Astrocyte of the spinal cord (primary cell): Measurements from ENCODE around the gene PRG3.
"Not testable (repeated sequence)": the region's sequence is repeated elsewhere in the genome, so short reads cannot be mapped to it uniquely, and the experiment has no call there.

ENCODE experiments used
- DNase-seq: peaks from one replicate; pipeline ENCODE4 v3.0.0; 2011; ENCODE audit warnings: low read depth, low spot score
- H3K4me3 ChIP-seq: 2 replicates; pipeline ENCODE4 v1.5.1; 2011; ENCODE audit warnings: low read depth, mild to moderate bottlenecking, low read length, moderate library complexity
- CTCF ChIP-seq: IDR thresholded peaks from 2 replicates; pipeline ENCODE4 v1.5.1; 2012; ENCODE audit warnings: low read depth, mild to moderate bottlenecking, low read length, inconsistent platforms
- in situ Hi-C: cut with HindIII; loops from 2 replicates; pipeline ENCODE4 v1.10.0; 2017; ENCODE audit warnings: low sequenced_read_pairs

The PRG3 gene

GRCh38 chr11:57370251-57370650 is 10.7 kb downstream of the PRG3 start:
- in situ Hi-C loops = no loop called here
- TF ChIP-seq CTCF = no peak
- H3K4me3 ChIP-seq = no peak overlapping the region
- no peak for DNase-seq

GRCh38 chr11:57368845-57369232 is 12.1 kb downstream of the PRG3 start:
- in situ Hi-C loops = no loop called here
- TF ChIP-seq CTCF = no peak
- no peak for DNase-seq
- H3K4me3 ChIP-seq = no peak overlapping the region

- in situ Hi-C loops = no loop called here
- DNase-seq = no peak
- H3K4me3 ChIP-seq = no peak overlapping the region
- TF ChIP-seq CTCF = no peak
These were observed 12.7 kb downstream of the PRG3 start for GRCh38 chr11:57368106-57368844.

- no peak for TF ChIP-seq CTCF
- in situ Hi-C loops = no loop called here
These were observed 15.9 kb downstream of the PRG3 start for GRCh38 chr11:57364851-57365660.

GRCh38 chr11:57363131-57364080 is 17.5 kb downstream of the PRG3 start:
- DNase-seq = no peak
- no peak overlapping the region for H3K4me3 ChIP-seq
- no peak for TF ChIP-seq CTCF
- in situ Hi-C loops = no loop called here

More at GRCh38 chr11:57364851-57365660, 15.9 kb downstream of the PRG3 start:
- H3K4me3 ChIP-seq = no peak overlapping the region
- DNase-seq = no peak

GRCh38 chr11:57361926-57362325 is 19.0 kb downstream of the PRG3 start:
- no peak for TF ChIP-seq CTCF
- DNase-seq = no peak
- H3K4me3 ChIP-seq = no peak overlapping the region
- in situ Hi-C loops = no loop called here

- DNase-seq, H3K4me3 ChIP-seq, in situ Hi-C loops: not testable (repeated sequence)
These were observed 19.5 kb downstream of the PRG3 start for GRCh38 chr11:57361420-57361819.
